ENCODE data around the gene PKD1L1.
"Not testable (repeated sequence)": the region's sequence is repeated elsewhere in the genome, so short reads cannot be mapped to it uniquely, and the experiment has no call there.

The PKD1L1 gene

GRCh38 chr7:47813620-47814260, 134.5 kb downstream of the PKD1L1 start:
- no peak for DNase-seq

GRCh38 chr7:47812429-47813136, 135.7 kb downstream of the PKD1L1 start:
- DNase-seq: no peak

- DNase-seq: no peak
Measured at GRCh38 chr7:47811632-47812380, 136.5 kb downstream of the PKD1L1 start.

- peak; percentile 37 for DNase-seq
Measured at GRCh38 chr7:47809387-47809786, 138.9 kb downstream of the PKD1L1 start.

GRCh38 chr7:47808321-47808720, 139.9 kb downstream of the PKD1L1 start:
- DNase-seq: no peak

- no peak for DNase-seq
Measured at GRCh38 chr7:47807756-47808155, 140.5 kb downstream of the PKD1L1 start.

- DNase-seq: no peak
Measured at GRCh38 chr7:47807126-47807525, 141.1 kb downstream of the PKD1L1 start.

- DNase-seq: no peak
Measured at GRCh38 chr7:47806701-47807103, 141.6 kb downstream of the PKD1L1 start.

- DNase-seq: no peak
Measured at GRCh38 chr7:47804767-47805545, 143.3 kb downstream of the PKD1L1 start.

- peak; percentile 10 for DNase-seq
Measured at GRCh38 chr7:47803846-47804245, 144.4 kb downstream of the PKD1L1 start.

GRCh38 chr7:47803025-47803424, 145.2 kb downstream of the PKD1L1 start:
- DNase-seq: no peak

GRCh38 chr7:47801423-47801822, 146.8 kb downstream of the PKD1L1 start:
- no peak for DNase-seq

GRCh38 chr7:47799524-47799923, 148.7 kb downstream of the PKD1L1 start:
- no peak for DNase-seq

- DNase-seq: no peak
Measured at GRCh38 chr7:47796347-47796746, 151.9 kb downstream of the PKD1L1 start.

GRCh38 chr7:47795631-47796030, 152.6 kb downstream of the PKD1L1 start:
- no peak for DNase-seq

- not testable (repeated sequence) for DNase-seq
Measured at GRCh38 chr7:47795126-47795525, 153.1 kb downstream of the PKD1L1 start.

- no peak for DNase-seq
Measured at GRCh38 chr7:47794016-47794415, 154.2 kb downstream of the PKD1L1 start.

GRCh38 chr7:47793186-47793585, 155.1 kb downstream of the PKD1L1 start:
- DNase-seq: not testable (repeated sequence)

- no peak for DNase-seq
Measured at GRCh38 chr7:47792521-47793121, 155.6 kb downstream of the PKD1L1 start.

- no peak for DNase-seq
Measured at GRCh38 chr7:47791682-47792081, 156.6 kb downstream of the PKD1L1 start.

- no peak for DNase-seq
Measured at GRCh38 chr7:47788083-47788482, 160.2 kb downstream of the PKD1L1 start.

- no peak for DNase-seq
Measured at GRCh38 chr7:47787249-47788069, 160.8 kb downstream of the PKD1L1 start.

Measured in NCI-H1105 treated with DMSO at 0.1 percent for 48 hours (cell line).